ENCODE measurements around the gene RNASEH2C.
"Not testable (repeated sequence)": the region's sequence is repeated elsewhere in the genome, so short reads cannot be mapped to it uniquely, and the experiment has no call there.

DNA sequence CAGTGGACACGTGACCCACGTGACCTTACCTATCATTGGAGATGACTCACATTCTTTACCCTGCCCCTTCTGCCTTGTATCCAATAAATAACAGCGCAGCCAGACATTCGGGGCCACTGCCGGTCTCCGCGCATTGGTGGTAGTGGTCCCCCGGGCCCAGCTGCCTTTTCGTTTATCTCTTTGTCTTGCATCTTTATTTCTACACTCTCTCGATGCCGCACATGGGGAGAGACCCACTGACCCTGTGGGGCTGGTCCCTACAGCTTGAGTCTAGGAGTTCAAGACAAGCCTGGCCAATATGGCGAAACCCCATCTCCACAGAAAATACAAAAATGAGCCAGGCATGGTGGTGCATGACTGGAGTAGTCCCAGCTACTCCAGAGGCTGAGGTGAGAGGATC lies 13.6 kb downstream of the RNASEH2C start:
- TF ChIP-seq POLR2A (IDR thresholded peaks at IDR 0.05; ENCODE audit: low read depth); EP300 (IDR thresholded peaks at IDR 0.05); POLR2AphosphoS5 (IDR thresholded peaks at IDR 0.05): not testable (repeated sequence)
- TF ChIP-seq, protein P1, sequence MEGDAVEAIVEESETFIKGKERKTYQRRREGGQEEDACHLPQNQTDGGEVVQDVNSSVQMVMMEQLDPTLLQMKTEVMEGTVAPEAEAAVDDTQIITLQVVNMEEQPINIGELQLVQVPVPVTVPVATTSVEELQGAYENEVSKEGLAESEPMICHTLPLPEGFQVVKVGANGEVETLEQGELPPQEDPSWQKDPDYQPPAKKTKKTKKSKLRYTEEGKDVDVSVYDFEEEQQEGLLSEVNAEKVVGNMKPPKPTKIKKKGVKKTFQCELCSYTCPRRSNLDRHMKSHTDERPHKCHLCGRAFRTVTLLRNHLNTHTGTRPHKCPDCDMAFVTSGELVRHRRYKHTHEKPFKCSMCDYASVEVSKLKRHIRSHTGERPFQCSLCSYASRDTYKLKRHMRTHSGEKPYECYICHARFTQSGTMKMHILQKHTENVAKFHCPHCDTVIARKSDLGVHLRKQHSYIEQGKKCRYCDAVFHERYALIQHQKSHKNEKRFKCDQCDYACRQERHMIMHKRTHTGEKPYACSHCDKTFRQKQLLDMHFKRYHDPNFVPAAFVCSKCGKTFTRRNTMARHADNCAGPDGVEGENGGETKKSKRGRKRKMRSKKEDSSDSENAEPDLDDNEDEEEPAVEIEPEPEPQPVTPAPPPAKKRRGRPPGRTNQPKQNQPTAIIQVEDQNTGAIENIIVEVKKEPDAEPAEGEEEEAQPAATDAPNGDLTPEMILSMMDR (IDR thresholded peaks at IDR 0.05), result not testable (repeated sequence)
